HEK293 (cell line): Measurements from ENCODE around the gene TGFB1.

ENCODE experiments used
- FEZF1 ChIP-seq: fragments of 450-650 bp; formaldehyde crosslinking; IDR thresholded peaks from 2 replicates; pipeline ENCODE4 v1.5.1; 2016; ENCODE audit warnings: missing biosample characterization, missing genetic modification characterization
- GFI1B ChIP-seq: fragments of 450-650 bp; formaldehyde crosslinking; IDR thresholded peaks from 2 replicates; pipeline ENCODE4 v1.5.1; 2016; ENCODE audit warnings: missing biosample characterization, missing genetic modification characterization
- MYNN ChIP-seq: fragments of 450-650 bp; formaldehyde crosslinking; IDR thresholded peaks from 2 replicates; pipeline ENCODE4 v1.5.1; 2016; ENCODE audit warnings: missing biosample characterization, missing genetic modification characterization, borderline replicate concordance
- MZF1 ChIP-seq: fragments of 450-650 bp; formaldehyde crosslinking; IDR thresholded peaks from 2 replicates; pipeline ENCODE4 v1.5.1; 2017; ENCODE audit warnings: missing biosample characterization, missing genetic modification characterization, borderline replicate concordance
- YY2 ChIP-seq: fragments of 450-650 bp; formaldehyde crosslinking; IDR thresholded peaks from 2 replicates; pipeline ENCODE4 v1.5.1; 2016; ENCODE audit warnings: missing biosample characterization, missing genetic modification characterization
- ZFP37 ChIP-seq: fragments of 450-650 bp; formaldehyde crosslinking; IDR thresholded peaks from 2 replicates; pipeline ENCODE4 v1.5.1; 2016; ENCODE audit warnings: missing biosample characterization, missing genetic modification characterization
- ZNF10 ChIP-seq: fragments of 450-650 bp; formaldehyde crosslinking; IDR thresholded peaks from 2 replicates; pipeline ENCODE4 v1.5.1; 2017; ENCODE audit warnings: missing biosample characterization, missing genetic modification characterization
- ZNF211 ChIP-seq: fragments of 450-650 bp; formaldehyde crosslinking; IDR thresholded peaks from 2 replicates; pipeline ENCODE4 v1.5.1; 2016; ENCODE audit warnings: low read depth, missing biosample characterization, missing genetic modification characterization
- ZNF221 ChIP-seq: fragments of 450-650 bp; formaldehyde crosslinking; IDR thresholded peaks from 2 replicates; pipeline ENCODE4 v1.5.1; 2017; ENCODE audit warnings: missing biosample characterization, missing genetic modification characterization, borderline replicate concordance
- ZNF280C ChIP-seq: fragments of 450-650 bp; formaldehyde crosslinking; IDR thresholded peaks from 2 replicates; pipeline ENCODE4 v1.5.1; 2016; ENCODE audit warnings: missing biosample characterization, missing genetic modification characterization
- ZNF366 ChIP-seq: fragments of 450-650 bp; formaldehyde crosslinking; conservative IDR thresholded peaks from 2 replicates; pipeline ENCODE4 v1.5.1; 2016; ENCODE audit warnings: missing biosample characterization, missing genetic modification characterization
- ZNF391 ChIP-seq: fragments of 450-650 bp; formaldehyde crosslinking; IDR thresholded peaks from 2 replicates; pipeline ENCODE4 v1.5.1; 2016; ENCODE audit warnings: low read depth, missing biosample characterization, missing genetic modification characterization, borderline replicate concordance
- ZNF626 ChIP-seq: fragments of 450-650 bp; sonication (Bioruptor Pico); formaldehyde crosslinking; IDR thresholded peaks from 2 replicates; pipeline ENCODE4 v1.5.1; 2018; ENCODE audit warnings: missing biosample characterization, missing genetic modification characterization, inconsistent platforms
- ZNF664 ChIP-seq: fragments of 450-650 bp; formaldehyde crosslinking; IDR thresholded peaks from 2 replicates; pipeline ENCODE4 v1.5.1; 2016; ENCODE audit warnings: missing biosample characterization, missing genetic modification characterization
- ZNF701 ChIP-seq: fragments of 450-650 bp; formaldehyde crosslinking; IDR thresholded peaks from 2 replicates; pipeline ENCODE4 v1.5.1; 2016; ENCODE audit warnings: missing biosample characterization, missing genetic modification characterization
- ZNF777 ChIP-seq: fragments of 450-650 bp; formaldehyde crosslinking; IDR thresholded peaks from 2 replicates; pipeline ENCODE4 v1.5.1; 2017; ENCODE audit warnings: missing biosample characterization, missing genetic modification characterization, borderline replicate concordance
- TF ChIP-seq, protein P1 (sequence below): fragments of 450-650 bp; formaldehyde crosslinking; IDR thresholded peaks from 2 replicates; pipeline ENCODE4 v1.5.1; 2016; ENCODE audit warnings: missing biosample characterization, missing genetic modification characterization, borderline replicate concordance
- TF ChIP-seq, protein P2 (sequence below): fragments of 450-650 bp; formaldehyde crosslinking; conservative IDR thresholded peaks from 2 replicates; pipeline ENCODE4 v1.5.1; 2016; ENCODE audit warnings: low read depth, missing biosample characterization, missing genetic modification characterization
- TF ChIP-seq, protein P3 (sequence below): fragments of 450-650 bp; formaldehyde crosslinking; IDR thresholded peaks from 2 replicates; pipeline ENCODE4 v1.5.1; 2016; ENCODE audit warnings: missing biosample characterization, missing genetic modification characterization, borderline replicate concordance
- TF ChIP-seq, protein P4 (sequence below): fragments of 450-650 bp; formaldehyde crosslinking; IDR thresholded peaks from 2 replicates; pipeline ENCODE4 v1.5.1; 2016; ENCODE audit warnings: missing biosample characterization, missing genetic modification characterization

TGFB1 gene

DNA sequence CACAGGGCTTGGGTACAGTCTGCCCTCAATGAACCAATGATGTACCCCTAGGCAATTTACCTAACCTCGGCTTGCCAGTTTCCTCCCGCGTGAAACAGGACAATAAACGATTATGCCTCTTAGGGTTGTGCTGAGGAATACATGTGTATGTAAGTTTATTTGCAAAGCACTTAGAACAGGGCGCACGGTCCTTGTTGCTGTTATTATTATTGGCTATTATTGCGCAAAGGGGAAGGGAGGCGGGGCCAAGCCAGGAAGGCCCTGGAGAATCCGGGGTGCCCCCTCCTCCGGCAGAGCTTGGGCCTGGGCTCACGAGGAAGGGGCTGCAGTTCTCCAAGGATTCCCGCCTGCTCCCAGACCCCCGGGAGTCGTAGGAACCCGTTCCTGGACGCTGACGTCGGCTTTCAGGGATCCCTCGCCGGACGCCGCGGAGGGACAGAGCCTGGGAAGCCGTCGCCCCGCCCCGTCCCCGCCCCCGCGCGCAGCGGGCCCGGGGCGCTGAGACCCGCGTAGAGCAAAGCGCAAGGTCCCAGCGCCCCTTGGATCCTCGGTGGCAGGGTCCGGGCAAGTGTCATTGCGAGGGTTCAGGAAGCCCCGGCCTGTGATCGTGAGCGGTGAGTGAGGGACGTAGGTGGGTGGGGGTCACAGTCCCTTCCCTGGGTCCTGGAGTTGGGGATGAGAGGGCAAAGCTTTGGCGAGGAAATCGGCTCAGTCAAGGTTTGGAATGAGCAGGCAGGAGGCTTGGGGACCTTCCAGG, 22.7 kb upstream of the TGFB1 start, which contains the start of gene TMEM91 (continued):
- TF ChIP-seq ZNF10 (no peak), MZF1 (tag by site-specific recombination) (no peak), ZNF221 (tag by site-specific recombination) (no peak), ZNF777 (no peak), ZNF626 (tag by site-specific recombination) (no peak), ZNF701 (tag by site-specific recombination) (no peak), ZNF664 (tag by site-specific recombination) (no peak), YY2 (no peak), ZNF211 (tag by site-specific recombination) (no peak), GFI1B (tag by site-specific recombination) (no peak), FEZF1 (peak; percentile 25; the same call in 1 of the 2 replicates), ZFP37 (0 out of 2 replicates have a peak, but pooled peaks have one; percentile 32), ZNF366 (tag by site-specific recombination) (no peak), MYNN (tag by site-specific recombination) (no peak), ZNF280C (tag by site-specific recombination) (no peak), ZNF391 (tag by site-specific recombination) (no peak)
- TF ChIP-seq, protein P1, sequence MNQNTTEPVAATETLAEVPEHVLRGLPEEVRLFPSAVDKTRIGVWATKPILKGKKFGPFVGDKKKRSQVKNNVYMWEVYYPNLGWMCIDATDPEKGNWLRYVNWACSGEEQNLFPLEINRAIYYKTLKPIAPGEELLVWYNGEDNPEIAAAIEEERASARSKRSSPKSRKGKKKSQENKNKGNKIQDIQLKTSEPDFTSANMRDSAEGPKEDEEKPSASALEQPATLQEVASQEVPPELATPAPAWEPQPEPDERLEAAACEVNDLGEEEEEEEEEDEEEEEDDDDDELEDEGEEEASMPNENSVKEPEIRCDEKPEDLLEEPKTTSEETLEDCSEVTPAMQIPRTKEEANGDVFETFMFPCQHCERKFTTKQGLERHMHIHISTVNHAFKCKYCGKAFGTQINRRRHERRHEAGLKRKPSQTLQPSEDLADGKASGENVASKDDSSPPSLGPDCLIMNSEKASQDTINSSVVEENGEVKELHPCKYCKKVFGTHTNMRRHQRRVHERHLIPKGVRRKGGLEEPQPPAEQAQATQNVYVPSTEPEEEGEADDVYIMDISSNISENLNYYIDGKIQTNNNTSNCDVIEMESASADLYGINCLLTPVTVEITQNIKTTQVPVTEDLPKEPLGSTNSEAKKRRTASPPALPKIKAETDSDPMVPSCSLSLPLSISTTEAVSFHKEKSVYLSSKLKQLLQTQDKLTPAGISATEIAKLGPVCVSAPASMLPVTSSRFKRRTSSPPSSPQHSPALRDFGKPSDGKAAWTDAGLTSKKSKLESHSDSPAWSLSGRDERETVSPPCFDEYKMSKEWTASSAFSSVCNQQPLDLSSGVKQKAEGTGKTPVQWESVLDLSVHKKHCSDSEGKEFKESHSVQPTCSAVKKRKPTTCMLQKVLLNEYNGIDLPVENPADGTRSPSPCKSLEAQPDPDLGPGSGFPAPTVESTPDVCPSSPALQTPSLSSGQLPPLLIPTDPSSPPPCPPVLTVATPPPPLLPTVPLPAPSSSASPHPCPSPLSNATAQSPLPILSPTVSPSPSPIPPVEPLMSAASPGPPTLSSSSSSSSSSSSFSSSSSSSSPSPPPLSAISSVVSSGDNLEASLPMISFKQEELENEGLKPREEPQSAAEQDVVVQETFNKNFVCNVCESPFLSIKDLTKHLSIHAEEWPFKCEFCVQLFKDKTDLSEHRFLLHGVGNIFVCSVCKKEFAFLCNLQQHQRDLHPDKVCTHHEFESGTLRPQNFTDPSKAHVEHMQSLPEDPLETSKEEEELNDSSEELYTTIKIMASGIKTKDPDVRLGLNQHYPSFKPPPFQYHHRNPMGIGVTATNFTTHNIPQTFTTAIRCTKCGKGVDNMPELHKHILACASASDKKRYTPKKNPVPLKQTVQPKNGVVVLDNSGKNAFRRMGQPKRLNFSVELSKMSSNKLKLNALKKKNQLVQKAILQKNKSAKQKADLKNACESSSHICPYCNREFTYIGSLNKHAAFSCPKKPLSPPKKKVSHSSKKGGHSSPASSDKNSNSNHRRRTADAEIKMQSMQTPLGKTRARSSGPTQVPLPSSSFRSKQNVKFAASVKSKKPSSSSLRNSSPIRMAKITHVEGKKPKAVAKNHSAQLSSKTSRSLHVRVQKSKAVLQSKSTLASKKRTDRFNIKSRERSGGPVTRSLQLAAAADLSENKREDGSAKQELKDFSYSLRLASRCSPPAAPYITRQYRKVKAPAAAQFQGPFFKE (tag by site-specific recombination) = no peak
- TF ChIP-seq, protein P2, sequence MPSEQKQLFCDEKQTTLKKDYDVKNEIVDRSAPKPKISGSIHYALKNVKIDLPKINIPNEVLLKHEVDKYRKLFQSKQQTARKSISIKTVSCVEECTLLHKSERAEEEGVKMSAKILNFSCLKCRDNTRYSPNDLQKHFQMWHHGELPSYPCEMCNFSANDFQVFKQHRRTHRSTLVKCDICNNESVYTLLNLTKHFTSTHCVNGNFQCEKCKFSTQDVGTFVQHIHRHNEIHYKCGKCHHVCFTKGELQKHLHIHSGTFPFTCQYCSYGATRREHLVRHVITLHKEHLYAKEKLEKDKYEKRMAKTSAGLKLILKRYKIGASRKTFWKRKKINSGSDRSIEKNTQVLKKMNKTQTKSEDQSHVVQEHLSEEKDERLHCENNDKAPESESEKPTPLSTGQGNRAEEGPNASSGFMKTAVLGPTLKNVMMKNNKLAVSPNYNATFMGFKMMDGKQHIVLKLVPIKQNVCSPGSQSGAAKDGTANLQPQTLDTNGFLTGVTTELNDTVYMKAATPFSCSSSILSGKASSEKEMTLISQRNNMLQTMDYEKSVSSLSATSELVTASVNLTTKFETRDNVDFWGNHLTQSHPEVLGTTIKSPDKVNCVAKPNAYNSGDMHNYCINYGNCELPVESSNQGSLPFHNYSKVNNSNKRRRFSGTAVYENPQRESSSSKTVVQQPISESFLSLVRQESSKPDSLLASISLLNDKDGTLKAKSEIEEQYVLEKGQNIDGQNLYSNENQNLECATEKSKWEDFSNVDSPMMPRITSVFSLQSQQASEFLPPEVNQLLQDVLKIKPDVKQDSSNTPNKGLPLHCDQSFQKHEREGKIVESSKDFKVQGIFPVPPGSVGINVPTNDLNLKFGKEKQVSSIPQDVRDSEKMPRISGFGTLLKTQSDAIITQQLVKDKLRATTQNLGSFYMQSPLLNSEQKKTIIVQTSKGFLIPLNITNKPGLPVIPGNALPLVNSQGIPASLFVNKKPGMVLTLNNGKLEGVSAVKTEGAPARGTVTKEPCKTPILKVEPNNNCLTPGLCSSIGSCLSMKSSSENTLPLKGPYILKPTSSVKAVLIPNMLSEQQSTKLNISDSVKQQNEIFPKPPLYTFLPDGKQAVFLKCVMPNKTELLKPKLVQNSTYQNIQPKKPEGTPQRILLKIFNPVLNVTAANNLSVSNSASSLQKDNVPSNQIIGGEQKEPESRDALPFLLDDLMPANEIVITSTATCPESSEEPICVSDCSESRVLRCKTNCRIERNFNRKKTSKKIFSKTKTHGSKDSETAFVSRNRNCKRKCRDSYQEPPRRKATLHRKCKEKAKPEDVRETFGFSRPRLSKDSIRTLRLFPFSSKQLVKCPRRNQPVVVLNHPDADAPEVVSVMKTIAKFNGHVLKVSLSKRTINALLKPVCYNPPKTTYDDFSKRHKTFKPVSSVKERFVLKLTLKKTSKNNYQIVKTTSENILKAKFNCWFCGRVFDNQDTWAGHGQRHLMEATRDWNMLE (tag by site-specific recombination) = no peak
- TF ChIP-seq, protein P3, sequence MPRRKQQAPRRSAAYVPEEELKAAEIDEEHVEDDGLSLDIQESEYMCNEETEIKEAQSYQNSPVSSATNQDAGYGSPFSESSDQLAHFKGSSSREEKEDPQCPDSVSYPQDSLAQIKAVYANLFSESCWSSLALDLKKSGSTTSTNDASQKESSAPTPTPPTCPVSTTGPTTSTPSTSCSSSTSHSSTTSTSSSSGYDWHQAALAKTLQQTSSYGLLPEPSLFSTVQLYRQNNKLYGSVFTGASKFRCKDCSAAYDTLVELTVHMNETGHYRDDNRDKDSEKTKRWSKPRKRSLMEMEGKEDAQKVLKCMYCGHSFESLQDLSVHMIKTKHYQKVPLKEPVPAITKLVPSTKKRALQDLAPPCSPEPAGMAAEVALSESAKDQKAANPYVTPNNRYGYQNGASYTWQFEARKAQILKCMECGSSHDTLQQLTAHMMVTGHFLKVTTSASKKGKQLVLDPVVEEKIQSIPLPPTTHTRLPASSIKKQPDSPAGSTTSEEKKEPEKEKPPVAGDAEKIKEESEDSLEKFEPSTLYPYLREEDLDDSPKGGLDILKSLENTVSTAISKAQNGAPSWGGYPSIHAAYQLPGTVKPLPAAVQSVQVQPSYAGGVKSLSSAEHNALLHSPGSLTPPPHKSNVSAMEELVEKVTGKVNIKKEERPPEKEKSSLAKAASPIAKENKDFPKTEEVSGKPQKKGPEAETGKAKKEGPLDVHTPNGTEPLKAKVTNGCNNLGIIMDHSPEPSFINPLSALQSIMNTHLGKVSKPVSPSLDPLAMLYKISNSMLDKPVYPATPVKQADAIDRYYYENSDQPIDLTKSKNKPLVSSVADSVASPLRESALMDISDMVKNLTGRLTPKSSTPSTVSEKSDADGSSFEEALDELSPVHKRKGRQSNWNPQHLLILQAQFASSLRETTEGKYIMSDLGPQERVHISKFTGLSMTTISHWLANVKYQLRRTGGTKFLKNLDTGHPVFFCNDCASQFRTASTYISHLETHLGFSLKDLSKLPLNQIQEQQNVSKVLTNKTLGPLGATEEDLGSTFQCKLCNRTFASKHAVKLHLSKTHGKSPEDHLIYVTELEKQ (tag by site-specific recombination) = no peak
- TF ChIP-seq, protein P4, sequence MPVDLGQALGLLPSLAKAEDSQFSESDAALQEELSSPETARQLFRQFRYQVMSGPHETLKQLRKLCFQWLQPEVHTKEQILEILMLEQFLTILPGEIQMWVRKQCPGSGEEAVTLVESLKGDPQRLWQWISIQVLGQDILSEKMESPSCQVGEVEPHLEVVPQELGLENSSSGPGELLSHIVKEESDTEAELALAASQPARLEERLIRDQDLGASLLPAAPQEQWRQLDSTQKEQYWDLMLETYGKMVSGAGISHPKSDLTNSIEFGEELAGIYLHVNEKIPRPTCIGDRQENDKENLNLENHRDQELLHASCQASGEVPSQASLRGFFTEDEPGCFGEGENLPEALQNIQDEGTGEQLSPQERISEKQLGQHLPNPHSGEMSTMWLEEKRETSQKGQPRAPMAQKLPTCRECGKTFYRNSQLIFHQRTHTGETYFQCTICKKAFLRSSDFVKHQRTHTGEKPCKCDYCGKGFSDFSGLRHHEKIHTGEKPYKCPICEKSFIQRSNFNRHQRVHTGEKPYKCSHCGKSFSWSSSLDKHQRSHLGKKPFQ (tag by site-specific recombination) = no peak
